Uterus (tissue), 4 donors: ENCODE measurements around the gene GLB1L3. TPM values are rescaled to one million over a fixed set of nuclear protein-coding genes. Genes with fewer than 3 reads are reported as not detected.
"Not testable (repeated sequence)": the region's sequence is repeated elsewhere in the genome, so short reads cannot be mapped to it uniquely, and the experiment has no call there.

Experiments used
- DNase-seq, 2 donors: peaks; one replicate each; pipeline ENCODE4 v3.0.0-alpha.2; 2019 to 2020
- H3K27ac ChIP-seq, 2 donors: fragments of 200-600 bp; sonication (generic); 1 replicate in 1 of 2; 2 replicates in 1 of 2; pipeline ENCODE4 v1.5.1; 2016 to 2018
- H3K27me3 ChIP-seq, 2 donors: fragments of 200-600 bp; sonication (generic); one replicate each; pipeline ENCODE4 v1.5.1; 2018 to 2019; ENCODE audit warnings: control low read depth in 1 of 2
- H3K36me3 ChIP-seq, 2 donors: fragments of 200-600 bp; sonication (generic); one replicate each; pipeline ENCODE4 v1.5.1; 2019; ENCODE audit warnings: control low read depth in 1 of 2
- H3K4me1 ChIP-seq, 2 donors: fragments of 200-600 bp; sonication (generic); one replicate each; pipeline ENCODE4 v1.5.1; 2018 to 2019; ENCODE audit warnings: control low read depth in 1 of 2
- H3K4me3 ChIP-seq, 2 donors: fragments of 200-600 bp; sonication (generic); 1 replicate in 1 of 2; 2 replicates in 1 of 2; pipeline ENCODE4 v1.5.1; 2018 to 2019; ENCODE audit warnings: mild to moderate bottlenecking in 1 of 2
- H3K9me3 ChIP-seq, 2 donors: fragments of 200-600 bp; sonication (generic); one replicate each; pipeline ENCODE4 v1.5.1; 2019; ENCODE audit warnings: control low read depth in 1 of 2
- CTCF ChIP-seq, 4 experiments: fragments of 200-600 bp in 2 of 4; fragments of 450-650 bp in 2 of 4; sonication (generic) in 2 of 4; IDR thresholded peaks; one replicate each; pipeline ENCODE4 v1.5.1; 2016 to 2019; ENCODE audit warnings: antibody characterized with exemption in 4 of 4, mild to moderate bottlenecking in 2 of 4, moderate library complexity in 1 of 4
- POLR2A ChIP-seq, 2 donors: fragments of 450-650 bp; IDR thresholded peaks; one replicate each; pipeline ENCODE4 v1.6.1; 2016; ENCODE audit warnings: antibody characterized with exemption in 2 of 2, mild to moderate bottlenecking in 1 of 2, moderate library complexity in 1 of 2
- intact Hi-C: fragments of 100-400 bp; cut with DNase I; formaldehyde crosslinking; loops from one replicate; pipeline ENCODE4 v1.15.1; 2023; ENCODE audit warnings: low total_unique reads
- total RNA-seq, 4 donors: library from RNA; depleted of rRNA in 3 of 4; stranded (reverse); fragments of >200 nt in 3 of 4; gene quantifications; one replicate each; pipeline versions ENCODE4 v1.1.0 to v1.2.4, GENCODE V29; 2014 to 2023
- donor health status: DM: yes; HTN: yes; CAD: no.

Gene GLB1L3
- total RNA-seq, 4 donors from 2014 or later, result 1.4 to 7.2 TPM; not detected in 2

- DNase-seq, result no peak
- intact Hi-C loops, result no loop called here
- no peaks in the 10 kb centered on the region for H3K27me3 ChIP-seq
These were observed 40.9 kb downstream of the GLB1L3 start for GRCh38 chr11:134317103-134317502.

GRCh38 chr11:134321373-134321772 is 45.2 kb downstream of the GLB1L3 start:
- H3K4me1 ChIP-seq, H3K36me3 ChIP-seq, H3K27me3 ChIP-seq, H3K27ac ChIP-seq, H3K9me3 ChIP-seq, DNase-seq, H3K4me3 ChIP-seq, intact Hi-C loops: not testable (repeated sequence)

More at GRCh38 chr11:134317103-134317502, 40.9 kb downstream of the GLB1L3 start:
- H3K36me3 ChIP-seq, result no peaks in the 10 kb centered on the region
- H3K4me1 ChIP-seq, result no peaks in the 10 kb centered on the region
- no peak overlapping the region for H3K27ac ChIP-seq
- H3K4me3 ChIP-seq, result no peak overlapping the region
- no peak for TF ChIP-seq POLR2A (IDR thresholded peaks at IDR 0.05)
- peaks cover 0 to 8% of the 10 kb centered on the region in 2 donors for H3K9me3 ChIP-seq

- no peak for TF ChIP-seq POLR2A (IDR thresholded peaks at IDR 0.05)
- no peak for TF ChIP-seq CTCF (IDR thresholded peaks at IDR 0.05)
- Histone ChIP-seq H3K27me3 (peaks cover 0 to 2% of the 10 kb centered on the region in 2 donors), H3K27ac (no peak overlapping the region), H3K4me3 (no peak overlapping the region), H3K4me1 (no peaks in the 10 kb centered on the region), H3K36me3 (no peaks in the 10 kb centered on the region), H3K9me3 (no peaks in the 10 kb centered on the region)
- DNase-seq, result no peak
- intact Hi-C loops, result no loop called here
These were observed 46.4 kb downstream of the GLB1L3 start for GRCh38 chr11:134322553-134322952.

GRCh38 chr11:134328433-134328832 is 52.3 kb downstream of the GLB1L3 start:
- Histone ChIP-seq H3K27ac (no peak overlapping the region), H3K4me3 (no peak overlapping the region), H3K27me3 (peaks cover 0 to 2% of the 10 kb centered on the region in 2 donors), H3K9me3 (no peaks in the 10 kb centered on the region), H3K36me3 (no peaks in the 10 kb centered on the region), H3K4me1 (peaks cover 0 to 6% of the 10 kb centered on the region in 2 donors)
- no peak for DNase-seq
- intact Hi-C loops, result no loop called here
- no peak for TF ChIP-seq CTCF (IDR thresholded peaks at IDR 0.05)
- TF ChIP-seq POLR2A (IDR thresholded peaks at IDR 0.05), result no peak

GRCh38 chr11:134330611-134331353 is 54.6 kb downstream of the GLB1L3 start:
- DNase-seq, result no peak
- peaks cover 0 to 6% of the 10 kb centered on the region in 2 donors for H3K4me1 ChIP-seq
- H3K36me3 ChIP-seq, result no peaks in the 10 kb centered on the region
- H3K27me3 ChIP-seq, result no peaks in the 10 kb centered on the region
- H3K9me3 ChIP-seq, result no peaks in the 10 kb centered on the region
- peak overlapping the region; percentile 31 to 52 for H3K4me3 ChIP-seq
- intact Hi-C loops, result no loop called here
- peak overlapping the region; percentile 7 to 33 for H3K27ac ChIP-seq
- no peak for TF ChIP-seq CTCF (IDR thresholded peaks at IDR 0.05)
- no peak for TF ChIP-seq POLR2A (IDR thresholded peaks at IDR 0.05)

GRCh38 chr11:134331354-134332188 is 55.4 kb downstream of the GLB1L3 start, which contains the start of gene GLB1L2:
Gene GLB1L2, plus strand, starts transcription at chr11:134331988. Its CDS starts 74 bp downstream, at chr11:134332062.
- H3K4me1 ChIP-seq, result peaks cover 0 to 6% of the 10 kb centered on the region in 2 donors
- peak; percentile 73 to 81 for DNase-seq
- intact Hi-C loops, result no loop called here
- H3K27me3 ChIP-seq, result no peaks in the 10 kb centered on the region
- H3K9me3 ChIP-seq, result no peaks in the 10 kb centered on the region
- H3K27ac ChIP-seq, result peak within 1 kb of the TSS; percentile 11 to 38
- peak within 1 kb of the TSS; percentile 45 to 52 for H3K4me3 ChIP-seq
- no peaks in the 10 kb centered on the region for H3K36me3 ChIP-seq
- no peak for TF ChIP-seq POLR2A (IDR thresholded peaks at IDR 0.05)
- no peak for TF ChIP-seq CTCF (IDR thresholded peaks at IDR 0.05)
